WTC11 (cell line): ENCODE measurements around the gene NDUFA6. TPM values are rescaled to one million over a fixed set of nuclear protein-coding genes. Genes with fewer than 3 reads are reported as not detected.
A peak's percentile ranks its signal among the peaks of the same experiment; 100 is the strongest.

Experiments used
- ATAC-seq: fragments of 200-7000 bp; cut with Tn5 transposase; 2 replicates; pipeline ENCODE4 v1.10.0; 2021; ENCODE audit warnings: mild to moderate bottlenecking, moderate library complexity
- CTCF ChIA-PET: fragments of 300-600 bp; sonication (Branson Sonifier 250); formaldehyde crosslinking; loops from one replicate; lab custom pipeline; 2021; ENCODE audit warnings: antibody characterized with exemption; lab: Charles Lee
- POLR2A ChIA-PET: fragments of 350-600 bp; sonication (Branson Sonifier 250); formaldehyde crosslinking; loops from one replicate; lab custom pipeline; 2021; ENCODE audit warnings: antibody characterized with exemption; lab: Charles Lee
- DNase-seq: peaks from one replicate; pipeline ENCODE4 v3.0.0; 2021; ENCODE audit warnings: low spot score
- H3K27ac Mint-ChIP-seq: 2 replicates; pipeline ENCODE4 v1.8.0; 2021; ENCODE audit warnings: mixed read lengths
- H3K27me3 Mint-ChIP-seq: 2 replicates; pipeline ENCODE4 v1.8.0; 2021; ENCODE audit warnings: low read depth, mild to moderate bottlenecking, moderate library complexity, mixed read lengths
- H3K36me3 Mint-ChIP-seq: 2 replicates; pipeline ENCODE4 v1.8.0; 2021; ENCODE audit warnings: mixed read lengths
- H3K4me1 Mint-ChIP-seq: 2 replicates; pipeline ENCODE4 v1.8.0; 2022; ENCODE audit warnings: mixed read lengths
- H3K4me3 Mint-ChIP-seq: 2 replicates; pipeline ENCODE4 v1.8.0; 2021; ENCODE audit warnings: mild to moderate bottlenecking, moderate library complexity, mixed read lengths
- H3K9me3 Mint-ChIP-seq: 2 replicates; pipeline ENCODE4 v1.8.0; 2021; ENCODE audit warnings: mixed read lengths
- AFF4 ChIP-seq: sonication (generic); formaldehyde crosslinking; IDR thresholded peaks from 2 replicates; pipeline ENCODE4 v1.8.1; 2023; ENCODE audit warnings: mild to moderate bottlenecking, missing genetic modification reagents, borderline replicate concordance
- EMX1 ChIP-seq: fragments of 250-450 bp; sonication (Bioruptor Pico); IDR thresholded peaks from 2 replicates; pipeline ENCODE4 v1.8.0; 2021; ENCODE audit warnings: mild to moderate bottlenecking
- FOXP1 ChIP-seq: sonication (generic); formaldehyde crosslinking; IDR thresholded peaks from 2 replicates; pipeline ENCODE4 v1.8.0; 2022; ENCODE audit warnings: missing genetic modification reagents, mild to moderate bottlenecking, moderate library complexity, borderline replicate concordance
- GABPB1 ChIP-seq: sonication (generic); formaldehyde crosslinking; IDR thresholded peaks from 2 replicates; pipeline ENCODE4 v1.8.1; 2023; ENCODE audit warnings: mild to moderate bottlenecking, missing genetic modification reagents
- JUN ChIP-seq: sonication (generic); formaldehyde crosslinking; IDR thresholded peaks from 2 replicates; pipeline ENCODE4 v1.8.0; 2023; ENCODE audit warnings: mild to moderate bottlenecking, missing genetic modification reagents
- NFATC4 ChIP-seq: fragments of 250-450 bp; sonication (Bioruptor Pico); IDR thresholded peaks from 2 replicates; pipeline ENCODE4 v1.9.0; 2021; ENCODE audit warnings: mild to moderate bottlenecking
- NFYB ChIP-seq: sonication (generic); formaldehyde crosslinking; conservative IDR thresholded peaks from 2 replicates; pipeline ENCODE4 v1.8.0; 2022; ENCODE audit warnings: low read depth, missing genetic modification reagents
- NR1H2 ChIP-seq: sonication (generic); formaldehyde crosslinking; IDR thresholded peaks from 2 replicates; pipeline ENCODE4 v1.9.0; 2021; ENCODE audit warnings: mild to moderate bottlenecking, moderate library complexity, missing genetic modification reagents
- NR2C2 ChIP-seq: sonication (generic); formaldehyde crosslinking; IDR thresholded peaks from 2 replicates; pipeline ENCODE4 v1.8.0; 2022; ENCODE audit warnings: mild to moderate bottlenecking, missing genetic modification reagents
- OVOL2 ChIP-seq: fragments of 250-450 bp; sonication (Bioruptor Pico); IDR thresholded peaks from 2 replicates; pipeline ENCODE4 v1.9.0; 2021; ENCODE audit warnings: mild to moderate bottlenecking, borderline replicate concordance
- RORB ChIP-seq: fragments of 250-450 bp; sonication (Bioruptor Pico); IDR thresholded peaks from 2 replicates; pipeline ENCODE4 v1.9.0; 2021; ENCODE audit warnings: mild to moderate bottlenecking
- TP53 ChIP-seq: sonication (generic); formaldehyde crosslinking; IDR thresholded peaks from 2 replicates; pipeline ENCODE4 v1.8.1; 2023; ENCODE audit warnings: mild to moderate bottlenecking, missing genetic modification reagents
- ZBTB43 ChIP-seq: sonication (generic); formaldehyde crosslinking; IDR thresholded peaks from 2 replicates; pipeline ENCODE4 v1.8.1; 2023; ENCODE audit warnings: mild to moderate bottlenecking, missing genetic modification reagents
- ZNF121 ChIP-seq: sonication (generic); formaldehyde crosslinking; IDR thresholded peaks from 2 replicates; pipeline ENCODE4 v1.8.0; 2023; ENCODE audit warnings: missing genetic modification reagents
- ZNF138 ChIP-seq: sonication (generic); formaldehyde crosslinking; conservative IDR thresholded peaks from 2 replicates; pipeline ENCODE4 v1.8.1; 2022; ENCODE audit warnings: mild to moderate bottlenecking, moderate library complexity, missing genetic modification reagents
- ZNF219 ChIP-seq: sonication (generic); formaldehyde crosslinking; IDR thresholded peaks from 2 replicates; pipeline ENCODE4 v1.8.0; 2023; ENCODE audit warnings: missing genetic modification reagents, mild to moderate bottlenecking, borderline replicate concordance
- ZNF263 ChIP-seq: sonication (generic); formaldehyde crosslinking; IDR thresholded peaks from 2 replicates; pipeline ENCODE4 v1.8.1; 2022; ENCODE audit warnings: low read depth, mild to moderate bottlenecking, moderate library complexity, missing genetic modification reagents
- ZNF281 ChIP-seq: sonication (generic); formaldehyde crosslinking; IDR thresholded peaks from 2 replicates; pipeline ENCODE4 v1.8.0; 2023; ENCODE audit warnings: mild to moderate bottlenecking, missing genetic modification reagents
- ZNF317 ChIP-seq: sonication (generic); formaldehyde crosslinking; IDR thresholded peaks from 2 replicates; pipeline ENCODE4 v1.8.1; 2023; ENCODE audit warnings: low read depth, mild to moderate bottlenecking, moderate library complexity, missing genetic modification reagents, borderline replicate concordance
- total RNA-seq: library from RNA; stranded (reverse); gene quantifications from 3 replicates; pipeline ENCODE4 v1.2.3, GENCODE V29; 2021
- TF ChIP-seq, protein P1 (sequence below): sonication (generic); formaldehyde crosslinking; IDR thresholded peaks from 2 replicates; pipeline ENCODE4 v1.8.1; 2023; ENCODE audit warnings: mild to moderate bottlenecking, missing genetic modification reagents

NDUFA6 gene
- total RNA-seq, 1 experiment from 2014 or later = 85.9 TPM

DNA sequence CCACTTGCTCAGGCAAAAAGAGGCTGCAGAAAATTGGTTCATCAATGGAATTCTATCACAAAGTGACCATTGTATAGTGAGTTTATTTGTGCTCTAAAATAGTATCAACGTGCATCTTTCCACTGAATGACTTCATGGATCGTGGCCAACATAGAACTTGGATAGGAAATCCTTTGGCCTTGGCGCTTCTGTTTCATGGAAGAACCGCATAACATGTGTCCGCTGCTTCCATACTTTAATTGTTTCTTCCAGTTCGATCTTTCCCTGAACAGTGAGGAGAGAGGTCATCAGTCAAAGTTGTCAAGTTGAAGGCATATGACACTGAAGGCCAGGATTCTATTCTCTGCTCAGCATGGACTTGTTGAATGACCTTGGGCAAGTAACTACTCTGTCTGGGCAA, 4.5 kb downstream of the NDUFA6 start (continued):
- TF ChIP-seq AFF4 (no peak), NFYB (CRISPR knock-in tag) (no peak), ZNF263 (CRISPR knock-in tag) (no peak), ZNF317 (CRISPR knock-in tag) (no peak), ZNF121 (CRISPR knock-in tag) (no peak)
- TF ChIP-seq, protein P1, sequence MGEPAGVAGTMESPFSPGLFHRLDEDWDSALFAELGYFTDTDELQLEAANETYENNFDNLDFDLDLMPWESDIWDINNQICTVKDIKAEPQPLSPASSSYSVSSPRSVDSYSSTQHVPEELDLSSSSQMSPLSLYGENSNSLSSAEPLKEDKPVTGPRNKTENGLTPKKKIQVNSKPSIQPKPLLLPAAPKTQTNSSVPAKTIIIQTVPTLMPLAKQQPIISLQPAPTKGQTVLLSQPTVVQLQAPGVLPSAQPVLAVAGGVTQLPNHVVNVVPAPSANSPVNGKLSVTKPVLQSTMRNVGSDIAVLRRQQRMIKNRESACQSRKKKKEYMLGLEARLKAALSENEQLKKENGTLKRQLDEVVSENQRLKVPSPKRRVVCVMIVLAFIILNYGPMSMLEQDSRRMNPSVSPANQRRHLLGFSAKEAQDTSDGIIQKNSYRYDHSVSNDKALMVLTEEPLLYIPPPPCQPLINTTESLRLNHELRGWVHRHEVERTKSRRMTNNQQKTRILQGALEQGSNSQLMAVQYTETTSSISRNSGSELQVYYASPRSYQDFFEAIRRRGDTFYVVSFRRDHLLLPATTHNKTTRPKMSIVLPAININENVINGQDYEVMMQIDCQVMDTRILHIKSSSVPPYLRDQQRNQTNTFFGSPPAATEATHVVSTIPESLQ (CRISPR knock-in tag) = no peak

- H3K4me1 Mint-ChIP-seq = peaks cover 14% of the 10 kb centered on the region; the same call in 1 of the 2 replicates
- no peak for ATAC-seq
- H3K9me3 Mint-ChIP-seq = peaks cover 8% of the 10 kb centered on the region
- no peak for TF ChIP-seq ZBTB43
- TF ChIP-seq GABPB1 (CRISPR knock-in tag) = no peak
- no peak for TF ChIP-seq EMX1 (CRISPR knock-in tag)
- no peak for TF ChIP-seq ZNF219
- TF ChIP-seq, all 79 proteins: peak for 0
- DNase-seq = no peak
- POLR2A ChIA-PET = no interaction called here
- CTCF ChIA-PET = interaction anchor here (0.7 kb wide), 1 partner anchor 98 kb away, joined by 3 read pairs; no protein-coding TSS in a partner anchor
- H3K27me3 Mint-ChIP-seq = no peaks in the 10 kb centered on the region
- H3K36me3 Mint-ChIP-seq = peaks cover 44% of the 10 kb centered on the region
- no peak overlapping the region for H3K4me3 Mint-ChIP-seq
- H3K27ac Mint-ChIP-seq = peak overlapping the region; percentile 11; the same call in 1 of the 2 replicates
Observed at GRCh38 chr22:42084874-42085273, 5.7 kb downstream of the NDUFA6 start.

DNA sequence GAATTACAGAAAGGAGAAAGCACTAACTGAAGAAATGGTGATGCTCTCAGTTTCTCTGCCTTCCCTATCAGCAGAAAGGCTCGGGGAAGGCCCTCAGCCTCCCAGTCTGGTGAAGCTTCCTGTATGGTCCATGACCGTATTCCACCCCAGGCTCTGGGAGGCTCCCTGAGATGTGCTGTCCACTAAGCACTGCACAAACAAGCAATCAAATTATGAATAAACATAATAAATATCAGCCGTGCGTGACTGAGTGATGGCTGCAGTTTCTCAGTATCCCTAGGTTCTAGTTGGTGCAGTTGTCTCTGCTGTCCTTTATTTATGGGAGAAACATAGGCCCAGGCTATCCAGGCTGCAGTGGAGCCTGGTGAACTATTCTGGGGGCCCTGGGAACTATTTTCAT, 7.5 kb downstream of the NDUFA6 start:
- Mint-ChIP-seq H3K27me3 (no peaks in the 10 kb centered on the region), H3K4me3 (no peak overlapping the region), H3K27ac (no peak overlapping the region), H3K9me3 (no peaks in the 10 kb centered on the region), H3K36me3 (peaks cover 32% of the 10 kb centered on the region), H3K4me1 (peaks cover 20% of the 10 kb centered on the region)
- TF ChIP-seq JUN (CRISPR knock-in tag) (no peak), RORB (CRISPR knock-in tag) (no peak), NR2C2 (no peak), ZNF138 (CRISPR knock-in tag) (no peak), ZNF281 (no peak), NFYB (CRISPR knock-in tag) (no peak), TP53 (CRISPR knock-in tag) (no peak), FOXP1 (CRISPR knock-in tag) (no peak), NR1H2 (CRISPR knock-in tag) (no peak), OVOL2 (CRISPR knock-in tag) (no peak), NFATC4 (CRISPR knock-in tag) (no peak)
- ATAC-seq = no peak
- ChIA-PET POLR2A (interaction anchor here (0.7 kb wide), 1 partner anchor 13 kb away, joined by 3 read pairs; no protein-coding TSS in a partner anchor), CTCF (no interaction called here)
- no peak for DNase-seq
